GM21360 (cell line): ENCODE measurements around the gene UNC5B.

Experiments used
- ATAC-seq: cut with Tn5 transposase; IDR thresholded peaks from one replicate; pipeline ENCODE4 v1.9.1; 2021; ENCODE audit warnings: mild to moderate bottlenecking, moderate library complexity; ENCODE audit not compliant: unreplicated experiment

Gene UNC5B

GRCh38 chr10:71253981-71254818 is 41.8 kb downstream of the UNC5B start:
- no peak for ATAC-seq

- ATAC-seq = no peak
Observed at GRCh38 chr10:71254834-71255549, 42.6 kb downstream of the UNC5B start.

GRCh38 chr10:71255550-71255807 is 43.1 kb downstream of the UNC5B start:
- ATAC-seq = no peak

- ATAC-seq = no peak
Observed at GRCh38 chr10:71255808-71256660, 43.7 kb downstream of the UNC5B start.

- ATAC-seq = no peak
Observed at GRCh38 chr10:71256661-71257318, 44.4 kb downstream of the UNC5B start.

- ATAC-seq = no peak
Observed at GRCh38 chr10:71257319-71257997, 45.1 kb downstream of the UNC5B start.

GRCh38 chr10:71258046-71258445 is 45.7 kb downstream of the UNC5B start:
- ATAC-seq = no peak

GRCh38 chr10:71258446-71259145 is 46.2 kb downstream of the UNC5B start:
- no peak for ATAC-seq

GRCh38 chr10:71259282-71259681 is 46.9 kb downstream of the UNC5B start:
- ATAC-seq = no peak

GRCh38 chr10:71259815-71260501 is 47.6 kb downstream of the UNC5B start:
- no peak for ATAC-seq

GRCh38 chr10:71260622-71261325 is 48.4 kb downstream of the UNC5B start:
- ATAC-seq = no peak

- ATAC-seq = no peak
Observed at GRCh38 chr10:71262027-71262426, 49.7 kb downstream of the UNC5B start.

- ATAC-seq = no peak
Observed at GRCh38 chr10:71262817-71263216, 50.4 kb downstream of the UNC5B start.

- no peak for ATAC-seq
Observed at GRCh38 chr10:71263376-71263775, 51.0 kb downstream of the UNC5B start.

- no peak for ATAC-seq
Observed at GRCh38 chr10:71264345-71265200, 52.2 kb downstream of the UNC5B start.

GRCh38 chr10:71265201-71265575 is 52.8 kb downstream of the UNC5B start:
- no peak for ATAC-seq

- ATAC-seq = no peak
Observed at GRCh38 chr10:71265618-71266146, 53.3 kb downstream of the UNC5B start.
